Mesendoderm (in vitro differentiated cells): ENCODE data around the gene ASTN2.
A peak's percentile ranks its signal among the peaks of the same experiment; 100 is the strongest.

Experiments
- DNase-seq: peaks from one replicate; pipeline ENCODE4 v3.0.0; 2013
- H2AK5ac ChIP-seq: 2 replicates; pipeline ENCODE4 v1.6.1; 2013; ENCODE audit warnings: low read length, inconsistent platforms
- H2BK120ac ChIP-seq: 2 replicates; pipeline ENCODE4 v1.6.1; 2013; ENCODE audit warnings: low read depth, mild to moderate bottlenecking, low read length, moderate library complexity, mixed read lengths
- H2BK15ac ChIP-seq: replicated peaks from 2 replicates; pipeline ENCODE4 v1.6.1; 2013; ENCODE audit warnings: low read depth, mild to moderate bottlenecking, moderate library complexity
- H2BK5ac ChIP-seq: 2 replicates; pipeline ENCODE4 v1.6.1; 2013; ENCODE audit warnings: low read length, inconsistent platforms
- H3K18ac ChIP-seq: 2 replicates; pipeline ENCODE4 v1.6.1; 2013; ENCODE audit warnings: mild to moderate bottlenecking, low read length, mixed read lengths
- H3K23ac ChIP-seq: one replicate; pipeline ENCODE4 v1.6.1; 2013; ENCODE audit warnings: low read length
- H3K27ac ChIP-seq: 2 replicates; pipeline ENCODE4 v1.5.1; 2013; ENCODE audit warnings: low read depth, mild to moderate bottlenecking, inconsistent platforms, low read length, moderate library complexity
- H3K27me3 ChIP-seq: 2 replicates; pipeline ENCODE4 v1.6.1; 2013; ENCODE audit warnings: low read length, control low read depth, mild to moderate bottlenecking, inconsistent platforms; ENCODE audit not compliant: insufficient read depth, poor library complexity
- H3K36me3 ChIP-seq: 2 replicates; pipeline ENCODE4 v1.6.1; 2013; ENCODE audit warnings: low read length, inconsistent platforms; ENCODE audit not compliant: control insufficient read depth, insufficient read depth
- H3K4ac ChIP-seq: one replicate; pipeline ENCODE4 v1.6.1; 2013; ENCODE audit warnings: low read depth, mild to moderate bottlenecking, low read length, moderate library complexity
- H3K4me1 ChIP-seq: 2 replicates; pipeline ENCODE4 v1.6.1; 2013; ENCODE audit warnings: low read depth, low read length, inconsistent platforms; ENCODE audit not compliant: control insufficient read depth
- H3K4me2 ChIP-seq: 2 replicates; pipeline ENCODE4 v1.6.1; 2013; ENCODE audit warnings: low read length
- H3K4me3 ChIP-seq: 2 replicates; pipeline ENCODE4 v1.5.1; 2013; ENCODE audit warnings: mild to moderate bottlenecking, low read length
- H3K56ac ChIP-seq: one replicate; pipeline ENCODE4 v1.6.1; 2013; ENCODE audit warnings: low read length
- H3K79me1 ChIP-seq: 2 replicates; pipeline ENCODE4 v1.6.1; 2013; ENCODE audit warnings: low read length, inconsistent platforms
- H3K79me2 ChIP-seq: 2 replicates; pipeline ENCODE4 v1.6.1; 2013; ENCODE audit warnings: mild to moderate bottlenecking, low read length; ENCODE audit not compliant: control insufficient read depth, insufficient read depth
- H3K9ac ChIP-seq: 2 replicates; pipeline ENCODE4 v1.6.1; 2013; ENCODE audit warnings: low read length, inconsistent platforms
- H4K5ac ChIP-seq: one replicate; pipeline ENCODE4 v1.6.1; 2013; ENCODE audit warnings: low read length
- H4K8ac ChIP-seq: one replicate; pipeline ENCODE4 v1.6.1; 2013; ENCODE audit warnings: low read depth, mild to moderate bottlenecking, control low read depth, low read length, moderate library complexity
- WGBS: extraction: QIAGEN DNeasy Blood & Tissue Kit; methylation state at CpG from one replicate; pipeline ENCODE4 v1.1.7; 2013; ENCODE audit warnings: low lambda C conversion rate, missing lambda C conversion rate; ENCODE audit not compliant: insufficient coverage; ENCODE audit errors: extremely low coverage; 5-methylcytosine and 5-hydroxymethylcytosine counted together

Gene ASTN2

GRCh38 chr9:116420993-116421538 lies 993.8 kb downstream of the ASTN2 start:
- H3K4me2 ChIP-seq = no peak overlapping the region
- H2BK5ac ChIP-seq = no peak overlapping the region
- no peak overlapping the region for H3K9ac ChIP-seq
- H3K4me3 ChIP-seq = no peak overlapping the region
- H3K79me1 ChIP-seq = no peaks in the 10 kb centered on the region
- no peak overlapping the region for H4K8ac ChIP-seq
- H3K36me3 ChIP-seq = no peaks in the 10 kb centered on the region
- no peaks in the 10 kb centered on the region for H3K4me1 ChIP-seq
- H4K5ac ChIP-seq = no peak overlapping the region
- H3K18ac ChIP-seq = no peak overlapping the region
- H3K27ac ChIP-seq = no peak overlapping the region
- no peaks in the 10 kb centered on the region for H3K27me3 ChIP-seq
- no peak overlapping the region for H2AK5ac ChIP-seq
- WGBS = no CpG with 5 or more reads among the region's 1 CpG
- H3K56ac ChIP-seq = no peak overlapping the region
- no peak overlapping the region for H3K23ac ChIP-seq
- no peak overlapping the region for H2BK15ac ChIP-seq
- no peak overlapping the region for H2BK120ac ChIP-seq
- DNase-seq = no peak
- no peak overlapping the region for H3K4ac ChIP-seq
- H3K79me2 ChIP-seq = no peaks in the 10 kb centered on the region

DNA sequence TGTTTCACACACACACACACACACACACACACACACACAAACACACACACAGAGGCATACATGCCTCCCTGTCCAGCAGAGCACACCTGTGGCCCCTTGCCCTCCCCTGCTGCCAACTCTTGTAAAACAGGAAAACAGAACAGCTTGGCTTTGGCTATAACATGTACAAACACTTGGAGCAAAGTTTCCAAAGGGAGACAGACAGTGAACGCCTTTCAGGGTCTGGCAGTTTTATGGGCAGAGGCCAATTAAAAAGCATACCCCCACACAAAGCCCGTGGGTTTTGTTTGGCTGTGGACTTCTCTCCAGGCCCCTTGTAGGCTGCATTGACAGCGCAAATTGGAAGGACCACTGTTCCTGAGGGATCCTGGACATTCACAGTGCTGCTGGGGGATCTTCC lies 995.7 kb downstream of the ASTN2 start:
- Histone ChIP-seq H2BK120ac (no peak overlapping the region), H4K8ac (no peak overlapping the region), H3K23ac (no peak overlapping the region), H3K9ac (no peak overlapping the region), H3K36me3 (no peaks in the 10 kb centered on the region), H4K5ac (no peak overlapping the region), H3K18ac (no peak overlapping the region), H2BK5ac (no peak overlapping the region), H3K27ac (no peak overlapping the region), H3K79me1 (no peaks in the 10 kb centered on the region), H2BK15ac (no peak overlapping the region), H3K79me2 (no peaks in the 10 kb centered on the region), H3K4me2 (no peak overlapping the region), H3K4ac (no peak overlapping the region), H3K27me3 (no peaks in the 10 kb centered on the region), H2AK5ac (no peak overlapping the region), H3K56ac (no peak overlapping the region), H3K4me3 (no peak overlapping the region), H3K4me1 (no peaks in the 10 kb centered on the region)
- DNase-seq = no peak
- no CpG with 5 or more reads among the region's 3 CpGs for WGBS

DNA sequence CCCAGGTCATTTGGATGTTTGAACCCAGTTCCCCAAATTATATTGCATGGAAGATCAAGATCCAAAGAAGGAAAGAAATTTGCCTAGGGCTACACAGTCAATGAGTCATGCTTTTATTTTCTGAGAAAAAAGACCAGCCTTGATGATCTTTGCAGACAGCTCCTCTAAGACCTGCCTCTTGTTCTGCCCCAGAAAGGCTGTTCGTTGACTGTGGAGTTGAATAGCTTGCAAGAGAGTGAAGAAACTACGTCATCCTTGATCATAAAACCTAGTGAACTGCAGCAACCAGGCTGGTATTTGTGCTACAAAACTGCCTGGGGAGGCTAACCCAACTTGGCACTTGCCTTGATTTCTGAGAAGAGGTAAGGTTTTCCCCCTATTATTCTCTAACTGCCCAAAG lies 997.4 kb downstream of the ASTN2 start:
- no peak overlapping the region for H3K27ac ChIP-seq
- H3K36me3 ChIP-seq = no peaks in the 10 kb centered on the region
- no peak overlapping the region for H3K56ac ChIP-seq
- no peaks in the 10 kb centered on the region for H3K27me3 ChIP-seq
- H3K18ac ChIP-seq = no peak overlapping the region
- H2AK5ac ChIP-seq = no peak overlapping the region
- no peaks in the 10 kb centered on the region for H3K4me1 ChIP-seq
- no peak overlapping the region for H3K4me2 ChIP-seq
- H3K4ac ChIP-seq = no peak overlapping the region
- no peak overlapping the region for H3K9ac ChIP-seq
- H4K8ac ChIP-seq = no peak overlapping the region
- DNase-seq = no peak
- no peak overlapping the region for H2BK5ac ChIP-seq
- H3K79me2 ChIP-seq = no peaks in the 10 kb centered on the region
- no peak overlapping the region for H3K4me3 ChIP-seq
- no peak overlapping the region for H2BK15ac ChIP-seq
- no peak overlapping the region for H2BK120ac ChIP-seq
- no peak overlapping the region for H4K5ac ChIP-seq
- WGBS = no CpG with 5 or more reads among the region's 2 CpGs
- no peak overlapping the region for H3K23ac ChIP-seq
- no peaks in the 10 kb centered on the region for H3K79me1 ChIP-seq

DNA sequence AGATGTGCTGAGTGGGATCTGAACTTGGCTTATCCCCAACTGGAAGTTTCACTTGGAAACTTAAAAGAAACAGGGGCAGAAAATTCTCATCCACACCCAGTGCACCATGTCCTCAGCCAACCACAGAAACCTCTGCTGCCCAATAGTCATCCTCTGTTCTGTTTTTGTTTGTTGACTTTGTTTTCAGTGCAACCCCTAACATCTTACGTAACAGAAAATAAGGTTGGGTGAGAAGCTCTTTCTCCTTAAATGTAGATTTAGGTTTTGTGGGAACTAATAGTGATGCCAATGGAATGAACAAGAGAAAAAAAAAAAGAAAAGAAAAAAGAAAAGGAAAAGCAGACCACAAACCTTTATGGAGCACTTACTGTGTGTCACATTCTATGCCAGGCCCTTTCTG lies 998.4 kb downstream of the ASTN2 start:
- Histone ChIP-seq H2BK5ac (no peak overlapping the region), H3K23ac (no peak overlapping the region), H3K56ac (no peak overlapping the region), H3K4me1 (no peaks in the 10 kb centered on the region), H3K18ac (no peak overlapping the region), H3K4me3 (no peak overlapping the region), H3K79me2 (no peaks in the 10 kb centered on the region), H3K36me3 (no peaks in the 10 kb centered on the region), H2AK5ac (no peak overlapping the region), H2BK120ac (no peak overlapping the region), H3K79me1 (no peaks in the 10 kb centered on the region), H4K8ac (no peak overlapping the region), H3K27me3 (no peaks in the 10 kb centered on the region), H4K5ac (no peak overlapping the region), H3K4ac (no peak overlapping the region), H2BK15ac (no peak overlapping the region), H3K4me2 (no peak overlapping the region), H3K27ac (no peak overlapping the region), H3K9ac (no peak overlapping the region)
- no CpG with 5 or more reads among the region's 1 CpG for WGBS
- no peak for DNase-seq

DNA sequence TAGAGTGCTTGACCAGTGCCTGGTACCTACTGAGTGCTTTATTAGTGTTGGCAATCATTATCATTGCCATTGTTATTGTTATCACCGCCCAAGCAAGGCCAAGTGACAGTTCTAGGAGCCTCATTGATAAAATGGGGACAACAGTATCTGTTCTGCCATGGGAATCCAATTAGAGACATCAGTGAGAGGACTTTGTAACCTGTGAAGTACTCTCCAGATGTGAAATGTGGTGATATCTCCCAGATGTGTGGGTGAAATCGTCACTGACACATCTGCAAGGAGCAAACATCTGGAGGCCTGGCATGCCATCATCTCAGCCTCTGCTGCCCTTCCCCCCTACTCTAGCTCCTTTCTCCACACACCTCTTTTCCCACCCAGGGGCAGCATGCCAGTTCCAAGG lies 1000.5 kb downstream of the ASTN2 start:
- Histone ChIP-seq H3K23ac (no peak overlapping the region), H3K4ac (no peak overlapping the region), H3K36me3 (no peaks in the 10 kb centered on the region), H3K4me1 (no peaks in the 10 kb centered on the region), H2AK5ac (no peak overlapping the region), H3K4me3 (no peak overlapping the region), H4K8ac (no peak overlapping the region), H2BK15ac (no peak overlapping the region), H3K4me2 (no peak overlapping the region), H2BK5ac (no peak overlapping the region), H4K5ac (no peak overlapping the region), H3K27me3 (no peaks in the 10 kb centered on the region), H3K27ac (no peak overlapping the region), H3K79me1 (no peaks in the 10 kb centered on the region), H2BK120ac (no peak overlapping the region), H3K18ac (no peak overlapping the region), H3K79me2 (no peaks in the 10 kb centered on the region), H3K56ac (no peak overlapping the region), H3K9ac (no peak overlapping the region)
- no CpG with 5 or more reads among the region's 2 CpGs for WGBS
- DNase-seq = peak; percentile 53

DNA sequence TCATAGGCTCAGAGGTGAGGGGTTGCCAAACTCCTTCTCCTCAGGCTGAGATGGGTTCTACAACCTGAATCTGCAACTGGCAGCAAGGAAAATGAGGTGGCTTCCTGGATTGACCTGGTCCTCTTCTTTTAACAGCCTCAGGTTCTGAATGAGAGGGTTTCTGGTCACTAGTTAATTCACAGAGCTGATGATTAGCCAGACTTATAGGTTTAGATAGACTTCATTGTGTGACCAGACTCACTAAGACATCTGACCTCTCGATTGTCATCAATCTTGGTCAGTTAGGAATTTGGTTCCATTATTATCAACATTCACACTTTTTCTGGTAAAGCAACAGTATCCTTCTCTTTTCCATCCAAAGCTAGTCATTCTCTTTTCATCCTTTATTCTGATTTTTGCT lies 1003.4 kb downstream of the ASTN2 start:
- H2BK15ac ChIP-seq = no peak overlapping the region
- no peaks in the 10 kb centered on the region for H3K27me3 ChIP-seq
- H3K23ac ChIP-seq = no peak overlapping the region
- no peak overlapping the region for H4K5ac ChIP-seq
- no peaks in the 10 kb centered on the region for H3K79me2 ChIP-seq
- H3K27ac ChIP-seq = no peak overlapping the region
- H3K4ac ChIP-seq = no peak overlapping the region
- WGBS = no CpG with 5 or more reads among the region's 1 CpG
- DNase-seq = no peak
- H3K18ac ChIP-seq = no peak overlapping the region
- no peak overlapping the region for H2AK5ac ChIP-seq
- H2BK120ac ChIP-seq = no peak overlapping the region
- H3K79me1 ChIP-seq = no peaks in the 10 kb centered on the region
- H3K36me3 ChIP-seq = no peaks in the 10 kb centered on the region
- H3K9ac ChIP-seq = no peak overlapping the region
- no peak overlapping the region for H3K4me3 ChIP-seq
- H3K4me1 ChIP-seq = no peaks in the 10 kb centered on the region
- H3K4me2 ChIP-seq = no peak overlapping the region
- H2BK5ac ChIP-seq = no peak overlapping the region
- H3K56ac ChIP-seq = no peak overlapping the region
- no peak overlapping the region for H4K8ac ChIP-seq
